ENCODE data around the gene CADM2. TPM values are rescaled to one million over a fixed set of nuclear protein-coding genes. Genes with fewer than 3 reads are reported as not detected.
A peak's percentile ranks its signal among the peaks of the same experiment; 100 is the strongest.

Gene CADM2
- total RNA-seq, 1 experiment from 2014 or later: 0.64 TPM

DNA sequence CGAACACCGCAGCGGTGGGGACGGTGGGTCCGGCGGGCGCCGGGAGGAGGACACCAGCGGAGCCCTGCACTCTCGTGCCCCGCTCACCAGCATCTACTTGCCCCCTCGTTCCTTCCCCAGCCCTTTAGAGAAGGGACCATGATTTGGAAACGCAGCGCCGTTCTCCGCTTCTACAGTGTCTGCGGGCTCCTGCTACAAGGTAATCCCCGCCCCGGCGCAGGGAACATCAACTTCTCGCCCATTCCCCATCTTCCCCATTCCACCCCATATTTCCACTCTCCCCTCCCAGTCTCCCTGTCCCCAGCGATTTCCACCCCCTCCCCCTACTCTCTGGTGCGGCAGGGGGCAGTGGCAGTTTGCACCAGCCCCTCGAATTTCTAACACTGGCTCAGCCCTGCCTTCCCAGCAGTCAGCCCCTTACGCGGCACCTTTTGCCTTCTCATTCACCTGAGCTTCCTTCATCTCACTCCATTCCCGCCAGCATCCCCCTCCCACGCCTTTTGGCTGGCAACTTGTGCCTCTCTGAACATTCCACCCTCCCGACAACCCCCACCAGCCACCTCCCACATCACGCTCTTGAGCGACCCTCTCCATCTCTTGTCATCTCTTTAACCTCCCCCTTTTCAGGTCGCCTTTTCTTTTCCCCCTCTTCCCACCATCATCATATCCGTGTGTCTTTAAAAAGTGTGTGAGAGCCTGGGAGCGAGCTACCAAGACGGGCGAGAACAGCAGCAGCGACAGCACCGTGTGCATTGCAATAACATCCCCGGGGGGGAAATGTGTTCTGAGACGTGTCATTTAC, 882 bp downstream of the CADM2 start:
- ChIA-PET POLR2A (no interaction called here), CTCF (no interaction called here)
- BruUV-seq (replicated peaks): no TSS peak
- Histone ChIP-seq H3K4me1 (ENCODE audit: control insufficient read depth, insufficient read depth, low read length) (no peaks in the 10 kb centered on the region), H3K27me3 (ENCODE audit: control insufficient read depth, insufficient read depth, low read length) (no peaks in the 10 kb centered on the region), H3K4me3 (ENCODE audit: low read depth in 2 of 2, low read length in 2 of 2) (peak overlapping the region; percentile 58 to 75), H3K36me3 (ENCODE audit: control insufficient read depth, insufficient read depth, low read length) (no peaks in the 10 kb centered on the region), H3K9me3 (ENCODE audit: control insufficient read depth, insufficient read depth, low read depth, low read length) (no peaks in the 10 kb centered on the region), H3K27ac (ENCODE audit: low read length) (no peak overlapping the region)
- no peak for TF ChIP-seq SIN3A (IDR thresholded peaks at IDR 0.05; ENCODE audit: borderline replicate concordance, insufficient read depth, low read depth, low read length)
- TF ChIP-seq POLR2AphosphoS5 (IDR thresholded peaks at IDR 0.05; ENCODE audit: low read depth, low read length): no peak
- TF ChIP-seq, protein P1, sequence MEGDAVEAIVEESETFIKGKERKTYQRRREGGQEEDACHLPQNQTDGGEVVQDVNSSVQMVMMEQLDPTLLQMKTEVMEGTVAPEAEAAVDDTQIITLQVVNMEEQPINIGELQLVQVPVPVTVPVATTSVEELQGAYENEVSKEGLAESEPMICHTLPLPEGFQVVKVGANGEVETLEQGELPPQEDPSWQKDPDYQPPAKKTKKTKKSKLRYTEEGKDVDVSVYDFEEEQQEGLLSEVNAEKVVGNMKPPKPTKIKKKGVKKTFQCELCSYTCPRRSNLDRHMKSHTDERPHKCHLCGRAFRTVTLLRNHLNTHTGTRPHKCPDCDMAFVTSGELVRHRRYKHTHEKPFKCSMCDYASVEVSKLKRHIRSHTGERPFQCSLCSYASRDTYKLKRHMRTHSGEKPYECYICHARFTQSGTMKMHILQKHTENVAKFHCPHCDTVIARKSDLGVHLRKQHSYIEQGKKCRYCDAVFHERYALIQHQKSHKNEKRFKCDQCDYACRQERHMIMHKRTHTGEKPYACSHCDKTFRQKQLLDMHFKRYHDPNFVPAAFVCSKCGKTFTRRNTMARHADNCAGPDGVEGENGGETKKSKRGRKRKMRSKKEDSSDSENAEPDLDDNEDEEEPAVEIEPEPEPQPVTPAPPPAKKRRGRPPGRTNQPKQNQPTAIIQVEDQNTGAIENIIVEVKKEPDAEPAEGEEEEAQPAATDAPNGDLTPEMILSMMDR (IDR thresholded peaks at IDR 0.05): no peak
- TF ChIP-seq, protein P2, sequence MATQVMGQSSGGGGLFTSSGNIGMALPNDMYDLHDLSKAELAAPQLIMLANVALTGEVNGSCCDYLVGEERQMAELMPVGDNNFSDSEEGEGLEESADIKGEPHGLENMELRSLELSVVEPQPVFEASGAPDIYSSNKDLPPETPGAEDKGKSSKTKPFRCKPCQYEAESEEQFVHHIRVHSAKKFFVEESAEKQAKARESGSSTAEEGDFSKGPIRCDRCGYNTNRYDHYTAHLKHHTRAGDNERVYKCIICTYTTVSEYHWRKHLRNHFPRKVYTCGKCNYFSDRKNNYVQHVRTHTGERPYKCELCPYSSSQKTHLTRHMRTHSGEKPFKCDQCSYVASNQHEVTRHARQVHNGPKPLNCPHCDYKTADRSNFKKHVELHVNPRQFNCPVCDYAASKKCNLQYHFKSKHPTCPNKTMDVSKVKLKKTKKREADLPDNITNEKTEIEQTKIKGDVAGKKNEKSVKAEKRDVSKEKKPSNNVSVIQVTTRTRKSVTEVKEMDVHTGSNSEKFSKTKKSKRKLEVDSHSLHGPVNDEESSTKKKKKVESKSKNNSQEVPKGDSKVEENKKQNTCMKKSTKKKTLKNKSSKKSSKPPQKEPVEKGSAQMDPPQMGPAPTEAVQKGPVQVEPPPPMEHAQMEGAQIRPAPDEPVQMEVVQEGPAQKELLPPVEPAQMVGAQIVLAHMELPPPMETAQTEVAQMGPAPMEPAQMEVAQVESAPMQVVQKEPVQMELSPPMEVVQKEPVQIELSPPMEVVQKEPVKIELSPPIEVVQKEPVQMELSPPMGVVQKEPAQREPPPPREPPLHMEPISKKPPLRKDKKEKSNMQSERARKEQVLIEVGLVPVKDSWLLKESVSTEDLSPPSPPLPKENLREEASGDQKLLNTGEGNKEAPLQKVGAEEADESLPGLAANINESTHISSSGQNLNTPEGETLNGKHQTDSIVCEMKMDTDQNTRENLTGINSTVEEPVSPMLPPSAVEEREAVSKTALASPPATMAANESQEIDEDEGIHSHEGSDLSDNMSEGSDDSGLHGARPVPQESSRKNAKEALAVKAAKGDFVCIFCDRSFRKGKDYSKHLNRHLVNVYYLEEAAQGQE (IDR thresholded peaks at IDR 0.05; ENCODE audit: insufficient read depth in 1 of 2, low read depth in 2 of 2, low read length in 1 of 2): no peak
- no peak for TF ChIP-seq TCF7L2 (IDR thresholded peaks at IDR 0.05; ENCODE audit: low read depth, low read length)
- no peak for DNase-seq (ENCODE audit: low read depth, low spot score)
- intact Hi-C loops (cut with micrococcal nuclease; ENCODE audit: unreplicated experiment) (no loop called here), in situ Hi-C loops (cut with HindIII; ENCODE audit: low pct_unique_long_range_greater_than_20kb, low sequenced_read_pairs) (no loop called here)
- peak; percentile 27; the same call in 1 of the 2 replicates for ATAC-seq

GRCh38 chr3:84960581-84960980, 1.8 kb downstream of the CADM2 start:
- intact Hi-C loops (cut with micrococcal nuclease; ENCODE audit: unreplicated experiment) (no loop called here), in situ Hi-C loops (cut with HindIII; ENCODE audit: low pct_unique_long_range_greater_than_20kb, low sequenced_read_pairs) (no loop called here)
- CTCF ChIA-PET: no interaction called here
- Histone ChIP-seq H3K27ac (ENCODE audit: low read length) (no peak overlapping the region), H3K9me3 (ENCODE audit: control insufficient read depth, insufficient read depth, low read depth, low read length) (no peaks in the 10 kb centered on the region), H3K36me3 (ENCODE audit: control insufficient read depth, insufficient read depth, low read length) (no peaks in the 10 kb centered on the region), H3K27me3 (ENCODE audit: control insufficient read depth, insufficient read depth, low read length) (no peaks in the 10 kb centered on the region), H3K4me1 (ENCODE audit: control insufficient read depth, insufficient read depth, low read length) (no peaks in the 10 kb centered on the region), H3K4me3 (ENCODE audit: low read depth in 2 of 2, low read length in 2 of 2) (no peak overlapping the region)
- no peak for ATAC-seq
- POLR2A ChIA-PET: no interaction called here
- no TSS peak for BruUV-seq (replicated peaks)
- TF ChIP-seq TCF7L2 (IDR thresholded peaks at IDR 0.05; ENCODE audit: low read depth, low read length): no peak
- DNase-seq (ENCODE audit: low read depth, low spot score): no peak

DNA sequence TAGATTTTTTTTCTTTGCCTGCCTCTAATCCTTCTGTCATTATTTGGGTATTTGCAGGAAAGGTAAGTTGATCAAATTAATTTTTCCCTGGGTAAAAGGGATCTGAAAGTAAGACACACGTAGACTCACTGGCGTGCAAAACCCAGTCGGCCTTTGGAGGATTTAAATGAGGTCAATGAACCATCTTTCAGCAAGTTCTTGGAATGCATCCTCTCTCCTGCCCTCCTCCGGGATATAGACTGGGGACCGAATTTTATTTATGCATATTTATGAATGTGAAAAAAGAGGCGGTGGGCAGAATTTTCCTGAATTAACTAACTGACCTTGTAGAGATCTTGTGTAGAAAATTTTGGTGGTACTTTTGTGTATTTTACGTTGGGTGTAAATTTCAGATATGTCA, 2.2 kb downstream of the CADM2 start:
- H3K27me3 ChIP-seq (ENCODE audit: control insufficient read depth, insufficient read depth, low read length): no peaks in the 10 kb centered on the region
- no peak overlapping the region for H3K27ac ChIP-seq (ENCODE audit: low read length)
- H3K4me1 ChIP-seq (ENCODE audit: control insufficient read depth, insufficient read depth, low read length): no peaks in the 10 kb centered on the region
- in situ Hi-C loops (cut with HindIII; ENCODE audit: low pct_unique_long_range_greater_than_20kb, low sequenced_read_pairs): no loop called here
- H3K9me3 ChIP-seq (ENCODE audit: control insufficient read depth, insufficient read depth, low read depth, low read length): no peaks in the 10 kb centered on the region
- no peak for ATAC-seq
- no TSS peak for BruUV-seq (replicated peaks)
- no peak for TF ChIP-seq TCF7L2 (IDR thresholded peaks at IDR 0.05; ENCODE audit: low read depth, low read length)
- TF ChIP-seq SIN3A (IDR thresholded peaks at IDR 0.05; ENCODE audit: borderline replicate concordance, insufficient read depth, low read depth, low read length): no peak
- no peak for TF ChIP-seq POLR2AphosphoS5 (IDR thresholded peaks at IDR 0.05; ENCODE audit: low read depth, low read length)
- TF ChIP-seq, protein P2 (IDR thresholded peaks at IDR 0.05; ENCODE audit: insufficient read depth in 1 of 2, low read depth in 2 of 2, low read length in 1 of 2): no peak
- TF ChIP-seq, protein P1 (IDR thresholded peaks at IDR 0.05): no peak
- POLR2A ChIA-PET: no interaction called here
- no peak for DNase-seq (ENCODE audit: low read depth, low spot score)
- CTCF ChIA-PET: no interaction called here
- intact Hi-C loops (cut with micrococcal nuclease; ENCODE audit: unreplicated experiment): no loop called here
- H3K36me3 ChIP-seq (ENCODE audit: control insufficient read depth, insufficient read depth, low read length): no peaks in the 10 kb centered on the region
- H3K4me3 ChIP-seq (ENCODE audit: low read depth in 2 of 2, low read length in 2 of 2): no peak overlapping the region
